K562 (cell line): Measurements from ENCODE around the gene ZNF32. TPM values are rescaled to one million over a fixed set of nuclear protein-coding genes. Genes with fewer than 3 reads are reported as not detected.
A peak's percentile ranks its signal among the peaks of the same experiment; 100 is the strongest.

Experiments
- ATAC-seq: fragments of 200-7000 bp; cut with Tn5 transposase; 3 replicates; pipeline ENCODE4 v1.9.1; 2020; ENCODE audit warnings: moderate library complexity
- BruUV-seq: library from RNA; stranded (reverse); fragments of 400-500 nt; replicated peaks from 2 replicates; lab custom pipeline; 2021; lab: Mats Ljungman, UMichigan
- CTCF ChIA-PET: fragments of 300-600 bp; formaldehyde crosslinking; extraction: SDS; loops from one replicate; lab custom pipeline; 2021; ENCODE audit warnings: low intra/inter-chr PET ratio; lab: Yijun Ruan, JAX
- POLR2A ChIA-PET: fragments of 300-600, 350-650 bp; sonication (Branson Sonifier 250); formaldehyde crosslinking; extraction: SDS; loops from one replicate; lab custom pipeline; 2021; ENCODE audit warnings: antibody characterized with exemption, inconsistent platforms; lab: Yijun Ruan, JAX
- DNase-seq, 4 experiments: peaks; one replicate each; pipeline versions ENCODE4 v3.0.0 to v3.0.0-alpha.2; 2011 to 2018; ENCODE audit warnings: low spot score in 3 of 4, mixed read lengths in 3 of 4; ENCODE audit errors: extremely low read depth in 1 of 4
- FAIRE-seq: peaks from 2 replicates; lab custom pipeline; 2011; peaks lifted over from hg19 to GRCh38; lab: Jason Lieb, UNC
- H2AFZ ChIP-seq: 2 replicates; pipeline ENCODE4 v1.6.0; 2011; ENCODE audit warnings: low read depth, low read length, control low read depth, inconsistent platforms
- H3K27ac ChIP-seq: fragments of 200-600 bp; 3 replicates; pipeline ENCODE4 v1.8.0; 2011; ENCODE audit warnings: low read depth, mild to moderate bottlenecking, control low read depth, inconsistent platforms, low read length, moderate library complexity, mixed read lengths; ENCODE audit errors: extremely low read depth
- H3K27me3 ChIP-seq, 2 experiments: fragments of 300-600 bp in 1 of 2; 2 replicates in 1 of 2; 3 replicates in 1 of 2; pipeline versions ENCODE4 v1.6.0 to v1.8.0; 2011; ENCODE audit warnings: inconsistent platforms in 2 of 2, low read length in 2 of 2, mild to moderate bottlenecking in 1 of 2, mixed read lengths in 1 of 2, moderate library complexity in 1 of 2; ENCODE audit not compliant: control insufficient read depth in 2 of 2, insufficient read depth in 2 of 2
- H3K36me3 ChIP-seq: fragments of 300-600 bp; 3 replicates; pipeline ENCODE4 v1.8.0; 2011; ENCODE audit warnings: mild to moderate bottlenecking, low read length, inconsistent platforms; ENCODE audit not compliant: control insufficient read depth, insufficient read depth
- H3K4me1 ChIP-seq, 2 experiments: fragments of 200-600 bp in 1 of 2; replicated peaks in 1 of 2; 2 replicates in 1 of 2; 3 replicates in 1 of 2; pipeline versions ENCODE4 v1.5.1 to v1.8.0; 2011; ENCODE audit warnings: inconsistent platforms in 2 of 2, low read length in 2 of 2, mild to moderate bottlenecking in 1 of 2, mixed read lengths in 1 of 2, moderate library complexity in 1 of 2; ENCODE audit not compliant: control insufficient read depth in 2 of 2, insufficient read depth in 2 of 2
- H3K4me2 ChIP-seq: 2 replicates; pipeline ENCODE4 v1.6.1; 2011; ENCODE audit warnings: low read length, control low read depth, inconsistent platforms, mixed read lengths; ENCODE audit not compliant: insufficient read depth
- H3K4me3 ChIP-seq: fragments of 200-600 bp; sonication (generic), shearing (Covaris generic); 2 replicates; pipeline ENCODE4 v1.5.1; 2016; ENCODE audit warnings: control low read depth, inconsistent platforms
- H3K79me2 ChIP-seq: fragments of 200-600 bp; 3 replicates; pipeline ENCODE4 v1.8.0; 2011; ENCODE audit warnings: low read length, inconsistent platforms; ENCODE audit not compliant: control insufficient read depth, insufficient read depth
- H3K9ac ChIP-seq, 2 experiments: 2 replicates each; pipeline versions ENCODE4 v1.6.0 to v1.6.1; 2011; ENCODE audit warnings: low read depth in 2 of 2, low read length in 2 of 2, control low read depth in 1 of 2, inconsistent platforms in 1 of 2, mild to moderate bottlenecking in 1 of 2, mixed read lengths in 1 of 2; ENCODE audit not compliant: insufficient read depth in 1 of 2
- H3K9me1 ChIP-seq: one replicate; pipeline ENCODE4 v1.6.0; 2011; ENCODE audit warnings: inconsistent platforms, mild to moderate bottlenecking, low read length, moderate library complexity; ENCODE audit not compliant: control insufficient read depth, insufficient read depth
- H3K9me3 ChIP-seq: replicated peaks from 2 replicates; pipeline ENCODE4 v1.5.1; 2011; ENCODE audit warnings: low read depth, low read length, inconsistent platforms; ENCODE audit not compliant: control insufficient read depth, insufficient read depth
- H4K20me1 ChIP-seq: replicated peaks from 2 replicates; pipeline ENCODE4 v1.6.1; 2011; ENCODE audit warnings: low read length, inconsistent platforms, mixed read lengths; ENCODE audit not compliant: control insufficient read depth, insufficient read depth
- BCL6 ChIP-seq: fragments of 250-450 bp; sonication (Bioruptor Pico); IDR thresholded peaks from 2 replicates; pipeline ENCODE4 v1.4.0; 2020
- FOXO4 ChIP-seq: fragments of 450-650 bp; formaldehyde crosslinking; IDR thresholded peaks from 2 replicates; pipeline ENCODE4 v1.4.0; 2020; ENCODE audit warnings: mild to moderate bottlenecking, moderate library complexity
- GTF3C2 ChIP-seq: IDR thresholded peaks from 3 replicates; pipeline ENCODE4 v1.6.1; 2011; ENCODE audit warnings: borderline replicate concordance, mild to moderate bottlenecking, moderate library complexity; ENCODE audit not compliant: insufficient read length; ENCODE audit errors: extremely low read depth
- HDAC8 ChIP-seq: fragments of 450-650 bp; IDR thresholded peaks from 2 replicates; pipeline ENCODE4 v1.6.1; 2016; ENCODE audit warnings: mild to moderate bottlenecking, missing genetic modification characterization, moderate library complexity, missing compliant biosample characterization
- MAFG ChIP-seq: fragments of 450-650 bp; conservative IDR thresholded peaks from 2 replicates; pipeline ENCODE4 v1.6.1; 2016; ENCODE audit warnings: missing genetic modification characterization, missing compliant biosample characterization
- NFRKB ChIP-seq: fragments of 450-650 bp; IDR thresholded peaks from 2 replicates; pipeline ENCODE4 v1.6.1; 2016; ENCODE audit warnings: low read depth
- NR1H2 ChIP-seq: sonication (generic); formaldehyde crosslinking; IDR thresholded peaks from 2 replicates; pipeline ENCODE4 v1.4.0; 2020; ENCODE audit warnings: mild to moderate bottlenecking, missing genetic modification reagents
- POLR2H ChIP-seq: IDR thresholded peaks from 2 replicates; pipeline ENCODE4 v1.6.1; 2016; ENCODE audit warnings: missing genetic modification characterization, low read depth, mild to moderate bottlenecking, control low read depth, missing compliant biosample characterization, moderate library complexity
- POLR3A ChIP-seq: IDR thresholded peaks from 2 replicates; pipeline ENCODE4 v1.6.1; 2011; ENCODE audit warnings: borderline replicate concordance, mild to moderate bottlenecking, moderate library complexity; ENCODE audit not compliant: insufficient read length, insufficient read depth; ENCODE audit errors: extremely low read depth
- RB1 ChIP-seq: fragments of 450-650 bp; IDR thresholded peaks from 2 replicates; pipeline ENCODE4 v1.6.1; 2017; ENCODE audit warnings: low read depth, mild to moderate bottlenecking
- TAF1 ChIP-seq: IDR thresholded peaks from 2 replicates; pipeline ENCODE4 v1.6.1; 2011; ENCODE audit warnings: mild to moderate bottlenecking, low read length, moderate library complexity; ENCODE audit not compliant: insufficient read depth, control insufficient read depth, severe bottlenecking; ENCODE audit errors: extremely low read depth
- THAP12 ChIP-seq: fragments of 250-450 bp; sonication (Bioruptor Pico); IDR thresholded peaks from 2 replicates; pipeline ENCODE4 v1.9.0; 2021; ENCODE audit warnings: mild to moderate bottlenecking, inconsistent platforms
- U2AF2 ChIP-seq: fragments of 200-400 bp; formaldehyde crosslinking; optimal IDR thresholded peaks from 2 replicates; pipeline ENCODE3; 2017; ENCODE audit warnings: low read depth, mild to moderate bottlenecking, low read length
- ZKSCAN8 ChIP-seq: fragments of 200-800 bp; sonication (Bioruptor generic); IDR thresholded peaks from 2 replicates; pipeline ENCODE4 v1.6.1; 2016; ENCODE audit warnings: missing genetic modification characterization, missing compliant biosample characterization
- ZNF764 ChIP-seq: fragments of 250-450 bp; sonication (Bioruptor Pico); IDR thresholded peaks from 2 replicates; pipeline ENCODE4 v1.4.0; 2020; ENCODE audit warnings: low read depth, mild to moderate bottlenecking, moderate library complexity
- WGBS: fragments of 100-300 bp; shearing (Covaris generic); methylation state at CpG from one replicate; pipeline ENCODE4 v1.1.6; 2016; ENCODE audit warnings: low coverage, mixed read lengths; ENCODE audit not compliant: insufficient coverage; ENCODE audit errors: missing lambda C conversion rate; 5-methylcytosine and 5-hydroxymethylcytosine counted together
- in situ Hi-C: fragments of 300-500 bp; cut with MboI; formaldehyde crosslinking; loops from 4 replicates; pipeline ENCODE4 v1.15.0; 2018; ENCODE audit warnings: inconsistent platforms, mixed read lengths
- intact Hi-C: fragments of 100-400 bp; cut with micrococcal nuclease; formaldehyde crosslinking; loops from 2 replicates; pipeline ENCODE4 v1.14.2; 2022
- polyA plus RNA-seq, 8 experiments: library from polyadenylated mRNA; depleted of rRNA in 4 of 8; stranded (reverse) in 5 of 8; unstranded in 3 of 8; fragments of >200 nt; fragmentation: Nextera tagmentation in 2 of 8; fragmentation: Illumina TruSeq in 1 of 8; extraction: Ambion mirVana in 2 of 8; extraction: Trizol in 1 of 8; gene quantifications; 2 replicates each; pipeline versions ENCODE4 v1.2.1 to v1.2.3, GENCODE V29; 2011 to 2014; ENCODE audit warnings: inconsistent platforms in 1 of 8, missing spikeins in 1 of 8
- total RNA-seq, 7 experiments: library from RNA; depleted of rRNA in 6 of 7; stranded (reverse); fragments of >200 nt in 6 of 7; fragmentation: Illumina TruSeq in 2 of 7; extraction: Trizol in 2 of 7; gene quantifications; 2 replicates each; pipeline versions ENCODE4 v1.2.1 to v1.2.3, GENCODE V29; 2011 to 2021; ENCODE audit warnings: low replicate concordance in 1 of 7

The ZNF32 gene
- total and polyA plus RNA-seq, 9 of the 15 experiments (the other 6 are each of a cell fraction or from before 2014, with no cell fraction given), result 17.3 to 57.0 (median 26.3) TPM

- TF ChIP-seq ZKSCAN8 (CRISPR knock-in tag) (no peak), RB1 (no peak), MAFG (tag) (peak; percentile 27), POLR3A (no peak), NR1H2 (CRISPR knock-in tag) (no peak)
Measured at GRCh38 chr10:43623351-43623750, 25.3 kb downstream of the ZNF32 start (continued).

- no peaks in the 10 kb centered on the region for H3K4me1 ChIP-seq
- intact Hi-C loops, result no loop called here
- no peak for TF ChIP-seq ZNF764 (CRISPR knock-in tag)
- no peak for TF ChIP-seq FOXO4 (CRISPR knock-in tag)
- no peak for TF ChIP-seq HDAC8 (tag)
- TF ChIP-seq BCL6 (CRISPR knock-in tag), result no peak
- TF ChIP-seq POLR2H (tag), result no peak
- no peak for TF ChIP-seq THAP12
- TF ChIP-seq NFRKB, result no peak
- TF ChIP-seq GTF3C2, result no peak
- no peak for TF ChIP-seq U2AF2
- no peak for TF ChIP-seq TAF1
Measured at GRCh38 chr10:43622038-43622437, 26.6 kb downstream of the ZNF32 start.

More at GRCh38 chr10:43622038-43622437, 26.6 kb downstream of the ZNF32 start:
- ATAC-seq (no peak), FAIRE-seq (no peak), DNase-seq (no peak)
- Histone ChIP-seq H2AFZ (no peak overlapping the region), H3K36me3 (peaks cover 4% of the 10 kb centered on the region; the same call in 1 of the 3 replicates), H3K27me3 (no peaks in the 10 kb centered on the region), H3K9me3 (peaks cover 9% of the 10 kb centered on the region), H3K27ac (no peak overlapping the region), H3K79me2 (no peaks in the 10 kb centered on the region), H3K4me3 (no peak overlapping the region), H3K9me1 (no peaks in the 10 kb centered on the region), H4K20me1 (no peaks in the 10 kb centered on the region), H3K9ac (no peak overlapping the region), H3K4me2 (no peak overlapping the region)
- BruUV-seq, result no TSS peak
- POLR2A ChIA-PET, result interaction anchor here (0.6 kb wide), 1 partner anchor 45 kb away, joined by 3 read pairs; no protein-coding TSS in a partner anchor
- CTCF ChIA-PET, result no interaction called here
- 49% methylated on average over 2 of the region's 2 CpGs for WGBS
- in situ Hi-C loops, result no loop called here
